HEK293 (cell line): ENCODE measurements around the gene MFAP5.

Experiments used
- HOXD13 ChIP-seq: sonication (generic); formaldehyde crosslinking; IDR thresholded peaks from 2 replicates; pipeline ENCODE4 v1.8.0; 2022; ENCODE audit warnings: missing genetic modification reagents, borderline replicate concordance
- PRDM2 ChIP-seq: fragments of 450-650 bp; formaldehyde crosslinking; IDR thresholded peaks from 2 replicates; pipeline ENCODE4 v1.5.1; 2016; ENCODE audit warnings: missing biosample characterization, missing genetic modification characterization, borderline replicate concordance
- REPIN1 ChIP-seq: fragments of 450-650 bp; formaldehyde crosslinking; IDR thresholded peaks from 2 replicates; pipeline ENCODE4 v1.5.1; 2017; ENCODE audit warnings: missing biosample characterization, missing genetic modification characterization, low read depth
- YY2 ChIP-seq: fragments of 450-650 bp; formaldehyde crosslinking; IDR thresholded peaks from 2 replicates; pipeline ENCODE4 v1.5.1; 2016; ENCODE audit warnings: missing biosample characterization, missing genetic modification characterization
- ZBTB11 ChIP-seq: fragments of 450-650 bp; formaldehyde crosslinking; conservative IDR thresholded peaks from 2 replicates; pipeline ENCODE4 v1.5.1; 2016; ENCODE audit warnings: low read depth, missing biosample characterization, missing genetic modification characterization
- ZFP37 ChIP-seq: fragments of 450-650 bp; formaldehyde crosslinking; IDR thresholded peaks from 2 replicates; pipeline ENCODE4 v1.5.1; 2016; ENCODE audit warnings: missing biosample characterization, missing genetic modification characterization
- ZNF211 ChIP-seq: fragments of 450-650 bp; formaldehyde crosslinking; IDR thresholded peaks from 2 replicates; pipeline ENCODE4 v1.5.1; 2016; ENCODE audit warnings: low read depth, missing biosample characterization, missing genetic modification characterization
- ZNF214 ChIP-seq: fragments of 450-650 bp; formaldehyde crosslinking; IDR thresholded peaks from 2 replicates; pipeline ENCODE4 v1.5.1; 2017; ENCODE audit warnings: missing biosample characterization, mild to moderate bottlenecking, missing genetic modification characterization, borderline replicate concordance
- ZNF24 ChIP-seq: fragments of 450-650 bp; formaldehyde crosslinking; IDR thresholded peaks from 2 replicates; pipeline ENCODE4 v1.5.1; 2016; ENCODE audit warnings: missing biosample characterization, missing genetic modification characterization
- ZNF354C ChIP-seq: fragments of 450-650 bp; formaldehyde crosslinking; IDR thresholded peaks from 2 replicates; pipeline ENCODE4 v1.5.1; 2016; ENCODE audit warnings: missing biosample characterization, missing genetic modification characterization, low read depth, borderline replicate concordance
- ZNF48 ChIP-seq: fragments of 450-650 bp; formaldehyde crosslinking; IDR thresholded peaks from 2 replicates; pipeline ENCODE4 v1.5.1; 2016; ENCODE audit warnings: missing biosample characterization, missing genetic modification characterization
- ZNF561 ChIP-seq: fragments of 450-650 bp; IDR thresholded peaks from 2 replicates; pipeline ENCODE4 v1.5.1; 2018; ENCODE audit warnings: missing biosample characterization, missing genetic modification characterization, borderline replicate concordance
- ZNF580 ChIP-seq: fragments of 450-650 bp; formaldehyde crosslinking; IDR thresholded peaks from 2 replicates; pipeline ENCODE4 v1.5.1; 2016; ENCODE audit warnings: missing biosample characterization, missing genetic modification characterization
- ZNF600 ChIP-seq: fragments of 450-650 bp; formaldehyde crosslinking; IDR thresholded peaks from 2 replicates; pipeline ENCODE4 v1.5.1; 2016; ENCODE audit warnings: missing biosample characterization, missing genetic modification characterization
- ZNF626 ChIP-seq: fragments of 450-650 bp; sonication (Bioruptor Pico); formaldehyde crosslinking; IDR thresholded peaks from 2 replicates; pipeline ENCODE4 v1.5.1; 2018; ENCODE audit warnings: missing biosample characterization, missing genetic modification characterization, inconsistent platforms
- ZNF654 ChIP-seq: fragments of 450-650 bp; formaldehyde crosslinking; IDR thresholded peaks from 2 replicates; pipeline ENCODE4 v1.5.1; 2016; ENCODE audit warnings: low read depth, missing biosample characterization, missing genetic modification characterization
- ZNF791 ChIP-seq: fragments of 450-650 bp; formaldehyde crosslinking; IDR thresholded peaks from 2 replicates; pipeline ENCODE4 v1.5.1; 2016; ENCODE audit warnings: missing biosample characterization, missing genetic modification characterization
- TF ChIP-seq, protein P1 (sequence below): fragments of 450-650 bp; formaldehyde crosslinking; IDR thresholded peaks from 2 replicates; pipeline ENCODE4 v1.5.0; 2017; ENCODE audit warnings: missing biosample characterization, missing genetic modification characterization, borderline replicate concordance
- TF ChIP-seq, protein P2 (sequence below): fragments of 450-650 bp; formaldehyde crosslinking; IDR thresholded peaks from 2 replicates; pipeline ENCODE4 v1.5.1; 2016; ENCODE audit warnings: missing biosample characterization, missing genetic modification characterization
- TF ChIP-seq, protein P3 (sequence below): fragments of 450-650 bp; formaldehyde crosslinking; conservative IDR thresholded peaks from 2 replicates; pipeline ENCODE4 v1.5.1; 2016; ENCODE audit warnings: low read depth, missing biosample characterization, missing genetic modification characterization

Gene MFAP5

DNA sequence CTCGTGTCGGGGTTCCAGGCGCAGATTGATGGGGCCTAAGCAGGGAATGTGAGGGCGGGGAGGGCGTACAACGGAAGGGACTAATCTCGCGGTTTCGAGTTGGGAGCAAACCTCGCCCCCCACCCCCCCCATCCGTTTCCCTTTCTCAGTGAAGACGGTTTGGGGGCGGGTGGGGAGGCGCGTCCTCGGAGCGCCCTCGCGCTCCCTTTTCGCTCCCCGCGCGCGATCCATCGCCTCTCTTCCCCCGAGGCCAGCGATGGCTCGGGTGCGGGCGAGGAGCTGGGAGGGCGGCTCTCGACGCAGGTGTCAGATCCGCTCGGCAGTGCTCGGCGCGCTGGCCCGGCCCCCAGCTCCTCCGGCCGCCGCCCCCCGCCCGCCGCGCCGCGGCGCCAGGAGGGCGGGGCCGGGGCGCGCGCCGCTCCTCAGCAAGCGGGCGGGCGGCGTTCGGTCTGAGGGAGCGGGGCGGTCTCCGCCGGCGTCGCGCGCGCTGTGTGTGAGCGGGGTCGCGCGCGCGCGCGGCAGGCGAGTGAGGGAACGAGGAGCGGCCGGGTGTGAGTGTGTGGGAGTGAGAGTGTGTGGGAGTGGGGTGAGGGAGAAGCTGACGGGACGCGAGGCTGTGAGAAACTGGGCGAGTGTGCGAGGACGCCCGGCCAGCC, 35.0 kb upstream of the MFAP5 start, which contains the start of gene RIMKLB (continued):
- TF ChIP-seq PRDM2 (tag by site-specific recombination) (no peak), ZNF24 (tag by site-specific recombination) (no peak), REPIN1 (tag by site-specific recombination) (no peak), ZNF791 (no peak), ZBTB11 (tag by site-specific recombination) (peak; percentile 75), ZNF654 (tag by site-specific recombination) (no peak), ZNF626 (no peak), ZNF214 (no peak), ZFP37 (tag by site-specific recombination) (no peak; the same call in 1 of the 2 replicates), YY2 (no peak), ZNF561 (tag by site-specific recombination) (0 out of 2 replicates have a peak, but pooled peaks have one; percentile 33), ZNF354C (no peak), ZNF580 (tag by site-specific recombination) (no peak), ZNF600 (tag by site-specific recombination) (peak; percentile 80), ZNF48 (tag by site-specific recombination) (no peak), HOXD13 (CRISPR knock-in tag) (no peak), ZNF211 (tag by site-specific recombination) (no peak)
- TF ChIP-seq, protein P1, sequence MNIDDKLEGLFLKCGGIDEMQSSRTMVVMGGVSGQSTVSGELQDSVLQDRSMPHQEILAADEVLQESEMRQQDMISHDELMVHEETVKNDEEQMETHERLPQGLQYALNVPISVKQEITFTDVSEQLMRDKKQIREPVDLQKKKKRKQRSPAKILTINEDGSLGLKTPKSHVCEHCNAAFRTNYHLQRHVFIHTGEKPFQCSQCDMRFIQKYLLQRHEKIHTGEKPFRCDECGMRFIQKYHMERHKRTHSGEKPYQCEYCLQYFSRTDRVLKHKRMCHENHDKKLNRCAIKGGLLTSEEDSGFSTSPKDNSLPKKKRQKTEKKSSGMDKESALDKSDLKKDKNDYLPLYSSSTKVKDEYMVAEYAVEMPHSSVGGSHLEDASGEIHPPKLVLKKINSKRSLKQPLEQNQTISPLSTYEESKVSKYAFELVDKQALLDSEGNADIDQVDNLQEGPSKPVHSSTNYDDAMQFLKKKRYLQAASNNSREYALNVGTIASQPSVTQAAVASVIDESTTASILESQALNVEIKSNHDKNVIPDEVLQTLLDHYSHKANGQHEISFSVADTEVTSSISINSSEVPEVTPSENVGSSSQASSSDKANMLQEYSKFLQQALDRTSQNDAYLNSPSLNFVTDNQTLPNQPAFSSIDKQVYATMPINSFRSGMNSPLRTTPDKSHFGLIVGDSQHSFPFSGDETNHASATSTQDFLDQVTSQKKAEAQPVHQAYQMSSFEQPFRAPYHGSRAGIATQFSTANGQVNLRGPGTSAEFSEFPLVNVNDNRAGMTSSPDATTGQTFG (tag by site-specific recombination) = no peak
- TF ChIP-seq, protein P2, sequence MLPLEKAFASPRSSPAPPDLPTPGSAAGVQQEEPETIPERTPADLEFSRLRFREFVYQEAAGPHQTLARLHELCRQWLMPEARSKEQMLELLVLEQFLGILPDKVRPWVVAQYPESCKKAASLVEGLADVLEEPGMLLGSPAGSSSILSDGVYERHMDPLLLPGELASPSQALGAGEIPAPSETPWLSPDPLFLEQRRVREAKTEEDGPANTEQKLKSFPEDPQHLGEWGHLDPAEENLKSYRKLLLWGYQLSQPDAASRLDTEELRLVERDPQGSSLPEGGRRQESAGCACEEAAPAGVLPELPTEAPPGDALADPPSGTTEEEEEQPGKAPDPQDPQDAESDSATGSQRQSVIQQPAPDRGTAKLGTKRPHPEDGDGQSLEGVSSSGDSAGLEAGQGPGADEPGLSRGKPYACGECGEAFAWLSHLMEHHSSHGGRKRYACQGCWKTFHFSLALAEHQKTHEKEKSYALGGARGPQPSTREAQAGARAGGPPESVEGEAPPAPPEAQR = no peak
- TF ChIP-seq, protein P3, sequence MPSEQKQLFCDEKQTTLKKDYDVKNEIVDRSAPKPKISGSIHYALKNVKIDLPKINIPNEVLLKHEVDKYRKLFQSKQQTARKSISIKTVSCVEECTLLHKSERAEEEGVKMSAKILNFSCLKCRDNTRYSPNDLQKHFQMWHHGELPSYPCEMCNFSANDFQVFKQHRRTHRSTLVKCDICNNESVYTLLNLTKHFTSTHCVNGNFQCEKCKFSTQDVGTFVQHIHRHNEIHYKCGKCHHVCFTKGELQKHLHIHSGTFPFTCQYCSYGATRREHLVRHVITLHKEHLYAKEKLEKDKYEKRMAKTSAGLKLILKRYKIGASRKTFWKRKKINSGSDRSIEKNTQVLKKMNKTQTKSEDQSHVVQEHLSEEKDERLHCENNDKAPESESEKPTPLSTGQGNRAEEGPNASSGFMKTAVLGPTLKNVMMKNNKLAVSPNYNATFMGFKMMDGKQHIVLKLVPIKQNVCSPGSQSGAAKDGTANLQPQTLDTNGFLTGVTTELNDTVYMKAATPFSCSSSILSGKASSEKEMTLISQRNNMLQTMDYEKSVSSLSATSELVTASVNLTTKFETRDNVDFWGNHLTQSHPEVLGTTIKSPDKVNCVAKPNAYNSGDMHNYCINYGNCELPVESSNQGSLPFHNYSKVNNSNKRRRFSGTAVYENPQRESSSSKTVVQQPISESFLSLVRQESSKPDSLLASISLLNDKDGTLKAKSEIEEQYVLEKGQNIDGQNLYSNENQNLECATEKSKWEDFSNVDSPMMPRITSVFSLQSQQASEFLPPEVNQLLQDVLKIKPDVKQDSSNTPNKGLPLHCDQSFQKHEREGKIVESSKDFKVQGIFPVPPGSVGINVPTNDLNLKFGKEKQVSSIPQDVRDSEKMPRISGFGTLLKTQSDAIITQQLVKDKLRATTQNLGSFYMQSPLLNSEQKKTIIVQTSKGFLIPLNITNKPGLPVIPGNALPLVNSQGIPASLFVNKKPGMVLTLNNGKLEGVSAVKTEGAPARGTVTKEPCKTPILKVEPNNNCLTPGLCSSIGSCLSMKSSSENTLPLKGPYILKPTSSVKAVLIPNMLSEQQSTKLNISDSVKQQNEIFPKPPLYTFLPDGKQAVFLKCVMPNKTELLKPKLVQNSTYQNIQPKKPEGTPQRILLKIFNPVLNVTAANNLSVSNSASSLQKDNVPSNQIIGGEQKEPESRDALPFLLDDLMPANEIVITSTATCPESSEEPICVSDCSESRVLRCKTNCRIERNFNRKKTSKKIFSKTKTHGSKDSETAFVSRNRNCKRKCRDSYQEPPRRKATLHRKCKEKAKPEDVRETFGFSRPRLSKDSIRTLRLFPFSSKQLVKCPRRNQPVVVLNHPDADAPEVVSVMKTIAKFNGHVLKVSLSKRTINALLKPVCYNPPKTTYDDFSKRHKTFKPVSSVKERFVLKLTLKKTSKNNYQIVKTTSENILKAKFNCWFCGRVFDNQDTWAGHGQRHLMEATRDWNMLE = no peak
